Sigmoid colon (tissue), 7 donors: ENCODE measurements around the gene CR2. TPM values are rescaled to one million over a fixed set of nuclear protein-coding genes. Genes with fewer than 3 reads are reported as not detected.

Experiments used
- DNase-seq: peaks from one replicate; pipeline ENCODE4 v3.0.0-alpha.2; 2019
- H3K27ac ChIP-seq, 4 donors: fragments of 200-600 bp; sonication (generic); one replicate each; pipeline ENCODE4 v1.5.1; 2016 to 2019; ENCODE audit warnings: mild to moderate bottlenecking in 1 of 4
- H3K27me3 ChIP-seq, 3 donors: fragments of 200-600 bp; sonication (generic); one replicate each; pipeline ENCODE4 v1.5.1; 2019; ENCODE audit warnings: mild to moderate bottlenecking in 1 of 3
- H3K36me3 ChIP-seq, 4 donors: fragments of 200-600 bp; sonication (generic); one replicate each; pipeline ENCODE4 v1.5.1; 2016 to 2019
- H3K4me1 ChIP-seq, 4 donors: fragments of 200-600 bp; sonication (generic); one replicate each; pipeline ENCODE4 v1.5.1; 2017 to 2019
- H3K4me3 ChIP-seq, 4 donors: fragments of 200-600 bp; sonication (generic); one replicate each; pipeline ENCODE4 v1.5.1; 2017 to 2019; ENCODE audit warnings: mild to moderate bottlenecking in 2 of 4, moderate library complexity in 1 of 4
- H3K9me3 ChIP-seq, 4 donors: fragments of 200-600 bp in 3 of 4; sonication (generic) in 3 of 4; one replicate each; pipeline versions ENCODE4 v1.5.1 to v1.6.1; 2013 to 2019
- CTCF ChIP-seq, 4 experiments: fragments of 450-650 bp in 3 of 4; fragments of 200-600 bp in 1 of 4; IDR thresholded peaks; one replicate each; pipeline ENCODE4 v1.5.1; 2016 to 2019; ENCODE audit warnings: antibody characterized with exemption in 4 of 4, mild to moderate bottlenecking in 3 of 4, moderate library complexity in 2 of 4
- EP300 ChIP-seq, 4 donors: sonication (generic); formaldehyde crosslinking; IDR thresholded peaks; one replicate each; pipeline ENCODE4 v1.6.1; 2017; ENCODE audit warnings: antibody characterized with exemption in 4 of 4
- POLR2A ChIP-seq, 2 donors: fragments of 450-650 bp; IDR thresholded peaks; one replicate each; pipeline ENCODE4 v1.6.1; 2016; ENCODE audit warnings: antibody characterized with exemption in 2 of 2, mild to moderate bottlenecking in 2 of 2, moderate library complexity in 2 of 2
- POLR2AphosphoS5 ChIP-seq, 4 donors: sonication (generic); formaldehyde crosslinking; IDR thresholded peaks; one replicate each; pipeline ENCODE4 v1.6.1; 2017; ENCODE audit warnings: antibody characterized with exemption in 4 of 4
- WGBS, 2 donors: extraction: QIAGEN DNeasy Blood & Tissue Kit; methylation state at CpG; one replicate each; pipeline ENCODE4 v1.1.7; 2013; 5-methylcytosine and 5-hydroxymethylcytosine counted together
- intact Hi-C: fragments of 100-400 bp; cut with DNase I; formaldehyde crosslinking; loops from one replicate; pipeline ENCODE4 v1.15.1; 2023
- polyA plus RNA-seq, 3 donors: library from polyadenylated mRNA; stranded (reverse); fragments of 200-250 nt; gene quantifications; one replicate each; pipeline ENCODE4 v1.2.3, GENCODE V29; 2013
- total RNA-seq, 4 donors: library from RNA; depleted of rRNA; stranded (reverse); fragments of >200 nt; gene quantifications; one replicate each; pipeline ENCODE4 v1.1.0, GENCODE V29; 2016
- donor health status: healthy with polysubstance abuse.
- donor health status: Bipolar disorder and iron deficiency.
- donor health status: healthy.

Gene CR2
- total and polyA plus RNA-seq, 7 donors = 0.23 to 50.7 (median 0.60) TPM; not detected in 4

GRCh38 chr1:207453710-207454045 is 450 bp upstream of the CR2 start:
- peaks cover 13 to 41% (median 27%) of the 10 kb centered on the region in 3 donors for H3K27me3 ChIP-seq
- 0 to 15% methylated on average over 1 of the region's 1 CpG for WGBS, 2 donors
- no peaks in the 10 kb centered on the region for H3K36me3 ChIP-seq
- H3K4me3 ChIP-seq = peak overlapping the region in 1 of 4 donors; percentile 51
- no peak overlapping the region for H3K27ac ChIP-seq
- intact Hi-C loops = no loop called here
- H3K9me3 ChIP-seq = no peaks in the 10 kb centered on the region
- peaks cover 0 to 16% (median 13%) of the 10 kb centered on the region in 4 donors for H3K4me1 ChIP-seq
- no peak for TF ChIP-seq CTCF (IDR thresholded peaks at IDR 0.05)
- TF ChIP-seq POLR2AphosphoS5 (IDR thresholded peaks at IDR 0.05) = no peak
- TF ChIP-seq POLR2A (IDR thresholded peaks at IDR 0.05) = no peak
- TF ChIP-seq EP300 (IDR thresholded peaks at IDR 0.05) = no peak
- DNase-seq = no peak

- Histone ChIP-seq H3K27me3 (peaks cover 13 to 41% (median 27%) of the 10 kb centered on the region in 3 donors), H3K4me1 (peaks cover 0 to 16% (median 13%) of the 10 kb centered on the region in 4 donors), H3K36me3 (no peaks in the 10 kb centered on the region), H3K9me3 (no peaks in the 10 kb centered on the region), H3K4me3 (peak overlapping the region in 1 of 4 donors; percentile 47), H3K27ac (no peak overlapping the region)
- intact Hi-C loops = no loop called here
- no peak for DNase-seq
- WGBS, 2 donors = 36 to 52% methylated on average over 6 of the region's 6 CpGs
- TF ChIP-seq CTCF (IDR thresholded peaks at IDR 0.05) (no peak), POLR2AphosphoS5 (IDR thresholded peaks at IDR 0.05) (no peak), EP300 (IDR thresholded peaks at IDR 0.05) (no peak), POLR2A (IDR thresholded peaks at IDR 0.05) (no peak)
Observed at GRCh38 chr1:207455183-207455754, 1.1 kb downstream of the CR2 start.

GRCh38 chr1:207458414-207458813 is 4.3 kb downstream of the CR2 start:
- DNase-seq = no peak
- no peak for TF ChIP-seq POLR2AphosphoS5 (IDR thresholded peaks at IDR 0.05)
- TF ChIP-seq POLR2A (IDR thresholded peaks at IDR 0.05) = no peak
- TF ChIP-seq CTCF (IDR thresholded peaks at IDR 0.05) = no peak
- TF ChIP-seq EP300 (IDR thresholded peaks at IDR 0.05) = no peak
- Histone ChIP-seq H3K4me3 (no peak overlapping the region), H3K9me3 (no peaks in the 10 kb centered on the region), H3K36me3 (no peaks in the 10 kb centered on the region), H3K4me1 (peaks cover 0 to 16% (median 13%) of the 10 kb centered on the region in 4 donors), H3K27me3 (peaks cover 13 to 28% (median 23%) of the 10 kb centered on the region in 3 donors), H3K27ac (no peak overlapping the region)
- intact Hi-C loops = no loop called here
- 90 to 94% methylated on average over 1 of the region's 1 CpG for WGBS, 2 donors

- no peak for DNase-seq
- Histone ChIP-seq H3K4me3 (no peak overlapping the region), H3K27me3 (peaks cover 11 to 22% (median 18%) of the 10 kb centered on the region in 3 donors), H3K9me3 (no peaks in the 10 kb centered on the region), H3K4me1 (peaks cover 0 to 13% (median 11%) of the 10 kb centered on the region in 4 donors), H3K36me3 (no peaks in the 10 kb centered on the region), H3K27ac (no peak overlapping the region)
- intact Hi-C loops = no loop called here
- TF ChIP-seq EP300 (IDR thresholded peaks at IDR 0.05) (no peak), POLR2A (IDR thresholded peaks at IDR 0.05) (no peak), POLR2AphosphoS5 (IDR thresholded peaks at IDR 0.05) (no peak), CTCF (IDR thresholded peaks at IDR 0.05) (no peak)
- 62 to 92% methylated on average over 2 of the region's 2 CpGs for WGBS, 2 donors
Observed at GRCh38 chr1:207459008-207459407, 4.9 kb downstream of the CR2 start.

- Histone ChIP-seq H3K27ac (no peak overlapping the region), H3K27me3 (peaks cover 0 to 2% (median 0%) of the 10 kb centered on the region in 3 donors), H3K4me1 (no peaks in the 10 kb centered on the region), H3K36me3 (no peaks in the 10 kb centered on the region), H3K4me3 (no peak overlapping the region), H3K9me3 (no peaks in the 10 kb centered on the region)
- no peak for TF ChIP-seq POLR2AphosphoS5 (IDR thresholded peaks at IDR 0.05)
- TF ChIP-seq EP300 (IDR thresholded peaks at IDR 0.05) = no peak
- TF ChIP-seq CTCF (IDR thresholded peaks at IDR 0.05) = no peak
- no peak for TF ChIP-seq POLR2A (IDR thresholded peaks at IDR 0.05)
- WGBS, 2 donors = 84 to 95% methylated on average over 1 of the region's 1 CpG
- intact Hi-C loops = no loop called here
- no peak for DNase-seq
Observed at GRCh38 chr1:207461649-207462048, 7.5 kb downstream of the CR2 start.
